T-cell (primary cell): ENCODE measurements around the gene MROH2B. TPM values are rescaled to one million over a fixed set of nuclear protein-coding genes. Genes with fewer than 3 reads are reported as not detected.

Experiments used
- ATAC-seq, 4 experiments: fragments of 200-7000 bp in 3 of 4; fragments of 150-1000 bp in 1 of 4; cut with Tn5 transposase; replicated peaks in 1 of 4; 1 replicate in 3 of 4; 2 replicates in 1 of 4; pipeline ENCODE4 v1.10.0; 2021; ENCODE audit warnings: moderate library complexity in 3 of 4, mild to moderate bottlenecking in 2 of 4, moderate number of reproducible peaks in 1 of 4
- CTCF ChIA-PET, 2 donors: fragments of 300-600 bp; sonication (Branson Sonifier 250); formaldehyde crosslinking; loops; one replicate each; lab custom pipeline; 2022; ENCODE audit warnings: antibody characterized with exemption in 2 of 2; lab: Charles Lee
- POLR2A ChIA-PET, 2 donors: fragments of 300-600 bp; sonication (Branson Sonifier 250); formaldehyde crosslinking; loops; one replicate each; lab custom pipeline; 2022; ENCODE audit warnings: antibody characterized with exemption in 2 of 2; lab: Charles Lee
- DNase-seq, 35 experiments: peaks; one replicate each; pipeline versions ENCODE4 v3.0.0 to v3.0.0-alpha.2; 2013 to 2023
- H3K27ac ChIP-seq: one replicate; pipeline ENCODE4 v1.5.1; 2013; ENCODE audit warnings: low read length
- H3K27me3 ChIP-seq, 2 experiments: replicated peaks in 1 of 2; 1 replicate in 1 of 2; 2 replicates in 1 of 2; pipeline versions ENCODE4 v1.6.1 to v1.7.0; 2013; ENCODE audit warnings: low read length in 1 of 2, mixed read lengths in 1 of 2; ENCODE audit not compliant: control insufficient read depth in 2 of 2, insufficient read depth in 2 of 2; ENCODE audit errors: extremely low read depth in 1 of 2
- H3K36me3 ChIP-seq, 2 donors: 1 replicate in 1 of 2; 2 replicates in 1 of 2; pipeline versions ENCODE4 v1.6.1 to v1.7.0; 2013; ENCODE audit warnings: low read length in 1 of 2; ENCODE audit not compliant: control insufficient read depth in 2 of 2, insufficient read depth in 1 of 2; ENCODE audit errors: extremely low read depth in 1 of 2
- H3K4me1 ChIP-seq, 2 experiments: 1 replicate in 1 of 2; 2 replicates in 1 of 2; pipeline versions ENCODE4 v1.6.1 to v1.7.0; 2013; ENCODE audit warnings: low read length in 2 of 2, mixed read lengths in 1 of 2; ENCODE audit not compliant: insufficient read depth in 2 of 2, control insufficient read depth in 1 of 2; ENCODE audit errors: extremely low read depth in 1 of 2
- H3K4me3 ChIP-seq, 2 donors: 1 replicate in 1 of 2; 2 replicates in 1 of 2; pipeline versions ENCODE4 v1.5.1 to v1.7.0; 2013; ENCODE audit warnings: mild to moderate bottlenecking in 2 of 2, low read length in 1 of 2, moderate library complexity in 1 of 2; ENCODE audit not compliant: control insufficient read depth in 1 of 2; ENCODE audit errors: extremely low read depth in 1 of 2
- H3K9me3 ChIP-seq: 2 replicates; pipeline ENCODE4 v1.7.0; 2013
- H3K27ac Mint-ChIP-seq, 2 donors: one replicate each; pipeline ENCODE4 v1.8.0; 2020 to 2021; ENCODE audit warnings: mild to moderate bottlenecking in 2 of 2, mixed read lengths in 2 of 2
- H3K27me3 Mint-ChIP-seq, 2 donors: one replicate each; pipeline ENCODE4 v1.8.0; 2021 to 2022; ENCODE audit warnings: mixed read lengths in 2 of 2
- H3K36me3 Mint-ChIP-seq: one replicate; pipeline ENCODE4 v1.8.0; 2021; ENCODE audit warnings: mixed read lengths
- H3K4me1 Mint-ChIP-seq, 3 donors: one replicate each; pipeline ENCODE4 v1.8.0; 2020 to 2022; ENCODE audit warnings: mixed read lengths in 3 of 3, mild to moderate bottlenecking in 1 of 3
- H3K4me3 Mint-ChIP-seq, 3 donors: one replicate each; pipeline ENCODE4 v1.8.0; 2020 to 2022; ENCODE audit warnings: mild to moderate bottlenecking in 3 of 3, mixed read lengths in 3 of 3, moderate library complexity in 3 of 3
- H3K9me3 Mint-ChIP-seq, 3 donors: one replicate each; pipeline ENCODE4 v1.8.0; 2020 to 2022; ENCODE audit warnings: mixed read lengths in 3 of 3
- WGBS: methylation state at CpG from one replicate; pipeline ENCODE4 v1.1.5; 2013; ENCODE audit warnings: missing lambda C conversion rate; ENCODE audit not compliant: insufficient coverage; 5-methylcytosine and 5-hydroxymethylcytosine counted together
- total RNA-seq, 35 experiments: library from RNA in 6 of 35; stranded (reverse) in 6 of 35; fragments of 120-200 nt in 1 of 35; gene quantifications; one replicate each; pipeline versions ENCODE4 v1.2.1 to v1.2.4 and lab custom pipeline; 2013 to 2026

The MROH2B gene
- total RNA-seq, 5 donors from 2014 or later (not counting 1 experiment from before 2014, with no cell fraction given) = not detected

DNA sequence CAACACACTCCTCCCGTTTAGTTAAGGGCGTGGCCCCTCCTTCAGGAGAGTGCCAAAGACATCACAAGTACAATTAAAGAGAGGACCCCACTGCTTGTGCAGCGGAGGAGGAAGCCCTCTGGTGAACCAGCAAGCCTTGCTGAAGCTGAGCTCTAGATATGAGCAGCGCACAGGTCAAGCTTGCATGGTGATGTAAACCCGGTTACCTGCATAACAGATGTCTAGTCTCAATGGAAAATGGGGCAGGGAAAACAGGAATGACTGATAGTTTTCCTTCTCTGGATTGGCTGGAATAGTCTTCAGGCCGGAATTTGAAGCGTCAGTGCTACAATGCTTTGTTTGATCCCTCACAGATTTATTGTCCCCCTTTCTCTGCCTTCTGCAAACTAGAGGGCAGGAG is 66.2 kb downstream of the MROH2B start:
- ChIA-PET CTCF (no interaction called here), POLR2A (no interaction called here)
- Mint-ChIP-seq H3K27me3 (peaks cover 3 to 5% of the 10 kb centered on the region in 2 donors), H3K36me3 (no peaks in the 10 kb centered on the region), H3K9me3 (peaks cover 0 to 2% (median 0%) of the 10 kb centered on the region in 3 donors), H3K4me1 (no peaks in the 10 kb centered on the region), H3K27ac (no peak overlapping the region), H3K4me3 (no peak overlapping the region)
- no peaks in the 10 kb centered on the region for H3K9me3 ChIP-seq
- ATAC-seq (no peak), DNase-seq (no peak)
- H3K36me3 ChIP-seq = no peaks in the 10 kb centered on the region
- no peak overlapping the region for H3K4me3 ChIP-seq
- WGBS = 77% methylated on average over 5 of the region's 7 CpGs
- H3K4me1 ChIP-seq = no peaks in the 10 kb centered on the region
- no peak overlapping the region for H3K27ac ChIP-seq
- H3K27me3 ChIP-seq = peaks cover 0 to 5% of the 10 kb centered on the region in 2 experiments

DNA sequence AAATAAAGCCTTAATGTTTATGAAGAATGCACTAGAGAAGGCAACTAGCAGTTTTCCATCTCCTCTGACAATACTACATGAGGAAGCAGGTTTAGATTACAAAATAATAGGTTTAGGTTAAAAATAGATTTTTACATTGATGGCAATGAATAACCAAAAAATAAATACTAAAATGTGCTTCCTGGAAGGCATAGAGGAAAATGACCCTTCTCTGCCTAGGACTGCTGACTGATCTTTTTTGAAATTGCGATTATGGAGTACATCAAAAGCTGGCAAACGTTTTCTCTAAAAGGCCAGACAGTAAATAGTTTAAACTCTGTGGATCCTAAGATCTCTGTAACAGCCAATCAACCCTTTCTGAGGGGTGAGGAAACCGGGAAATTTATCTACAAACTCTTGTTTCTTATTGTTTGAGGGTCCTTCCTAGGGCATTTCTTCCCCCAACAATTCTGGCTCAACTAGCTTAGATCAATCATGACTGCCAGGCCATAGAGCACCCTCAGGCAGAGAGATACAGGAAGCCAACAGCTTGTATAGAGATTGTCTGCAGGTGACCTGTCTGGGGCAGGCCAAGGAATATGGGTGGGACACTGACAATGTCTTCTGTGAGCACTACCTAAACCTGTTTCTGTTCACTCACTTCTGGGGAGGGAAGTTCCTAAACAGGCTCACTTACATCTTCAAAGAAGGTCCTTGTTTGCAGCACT is 67.3 kb downstream of the MROH2B start:
- Histone ChIP-seq H3K4me1 (no peaks in the 10 kb centered on the region), H3K27ac (no peak overlapping the region), H3K36me3 (no peaks in the 10 kb centered on the region), H3K27me3 (peaks cover 0 to 5% of the 10 kb centered on the region in 2 experiments), H3K9me3 (no peaks in the 10 kb centered on the region), H3K4me3 (no peak overlapping the region)
- no peaks in the 10 kb centered on the region for H3K36me3 Mint-ChIP-seq
- no CpG with 5 or more reads among the region's 3 CpGs for WGBS
- peaks cover 6% of the 10 kb centered on the region in 2 donors for H3K27me3 Mint-ChIP-seq
- CTCF ChIA-PET = no interaction called here
- peaks cover 0 to 2% (median 0%) of the 10 kb centered on the region in 3 donors for H3K9me3 Mint-ChIP-seq
- POLR2A ChIA-PET = no interaction called here
- H3K27ac Mint-ChIP-seq = no peak overlapping the region
- H3K4me1 Mint-ChIP-seq = no peaks in the 10 kb centered on the region
- no peak overlapping the region for H3K4me3 Mint-ChIP-seq
- DNase-seq (no peak), ATAC-seq (no peak)

DNA sequence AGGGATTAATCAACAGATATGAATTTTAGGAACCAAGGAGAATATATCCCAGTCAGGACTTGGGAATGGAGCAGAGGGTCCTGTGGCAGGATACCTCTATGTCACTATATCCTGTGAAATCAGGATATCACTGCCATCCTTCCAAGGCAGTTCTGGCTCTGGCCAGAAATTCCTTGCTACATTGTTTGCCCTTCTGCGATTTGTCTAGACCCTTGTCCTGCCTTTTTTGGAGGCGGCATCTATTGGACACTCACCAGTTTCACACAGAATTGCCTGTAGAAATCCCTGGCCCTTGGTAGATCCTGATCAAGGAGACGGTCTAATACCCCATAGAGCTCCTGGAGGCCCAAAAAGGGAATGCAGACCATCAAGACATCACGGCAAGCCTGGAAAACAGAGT is 71.2 kb downstream of the MROH2B start:
- H3K9me3 ChIP-seq = no peaks in the 10 kb centered on the region
- 93% methylated on average over 4 of the region's 4 CpGs for WGBS
- no peaks in the 10 kb centered on the region for H3K36me3 Mint-ChIP-seq
- DNase-seq = no peak
- no peak overlapping the region for H3K4me3 Mint-ChIP-seq
- H3K27ac Mint-ChIP-seq = no peak overlapping the region
- peaks cover 0 to 3% of the 10 kb centered on the region in 2 experiments for H3K27me3 ChIP-seq
- POLR2A ChIA-PET = no interaction called here
- H3K9me3 Mint-ChIP-seq = no peaks in the 10 kb centered on the region
- H3K4me1 ChIP-seq = no peaks in the 10 kb centered on the region
- peaks cover 3 to 4% of the 10 kb centered on the region in 2 donors for H3K27me3 Mint-ChIP-seq
- no peaks in the 10 kb centered on the region for H3K36me3 ChIP-seq
- H3K4me3 ChIP-seq = no peak overlapping the region
- no peak for ATAC-seq
- H3K4me1 Mint-ChIP-seq = no peaks in the 10 kb centered on the region
- no peak overlapping the region for H3K27ac ChIP-seq
- CTCF ChIA-PET = no interaction called here

DNA sequence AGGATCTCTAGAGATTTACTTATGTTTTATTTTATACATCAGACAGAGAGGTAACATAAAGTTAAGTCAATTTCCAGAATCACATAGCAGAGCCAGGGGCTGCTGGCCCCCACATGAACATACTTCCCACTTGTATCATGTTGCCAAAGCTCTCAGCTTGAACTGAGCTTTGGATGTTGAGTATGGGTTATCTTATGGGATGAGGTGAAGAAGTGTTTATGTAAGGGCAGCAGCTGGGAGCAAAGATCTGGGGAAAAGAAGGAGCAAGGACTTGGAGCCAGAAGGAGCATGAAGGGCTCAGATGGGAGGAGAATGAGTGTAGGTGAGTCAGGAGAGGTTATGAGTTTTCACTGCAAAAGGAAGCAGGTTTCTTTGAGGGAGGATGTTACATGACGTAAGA is 72.0 kb downstream of the MROH2B start:
- Mint-ChIP-seq H3K4me3 (no peak overlapping the region), H3K4me1 (no peaks in the 10 kb centered on the region), H3K27me3 (peaks cover 1 to 4% of the 10 kb centered on the region in 2 donors), H3K9me3 (no peaks in the 10 kb centered on the region), H3K27ac (no peak overlapping the region), H3K36me3 (no peaks in the 10 kb centered on the region)
- ATAC-seq = no peak
- no peak overlapping the region for H3K27ac ChIP-seq
- H3K4me1 ChIP-seq = no peaks in the 10 kb centered on the region
- H3K36me3 ChIP-seq = no peaks in the 10 kb centered on the region
- no peaks in the 10 kb centered on the region for H3K27me3 ChIP-seq
- ChIA-PET POLR2A (no interaction called here), CTCF (no interaction called here)
- H3K4me3 ChIP-seq = no peak overlapping the region
- DNase-seq = no peak
- no peaks in the 10 kb centered on the region for H3K9me3 ChIP-seq
- WGBS = no CpG with 5 or more reads among the region's 1 CpG

DNA sequence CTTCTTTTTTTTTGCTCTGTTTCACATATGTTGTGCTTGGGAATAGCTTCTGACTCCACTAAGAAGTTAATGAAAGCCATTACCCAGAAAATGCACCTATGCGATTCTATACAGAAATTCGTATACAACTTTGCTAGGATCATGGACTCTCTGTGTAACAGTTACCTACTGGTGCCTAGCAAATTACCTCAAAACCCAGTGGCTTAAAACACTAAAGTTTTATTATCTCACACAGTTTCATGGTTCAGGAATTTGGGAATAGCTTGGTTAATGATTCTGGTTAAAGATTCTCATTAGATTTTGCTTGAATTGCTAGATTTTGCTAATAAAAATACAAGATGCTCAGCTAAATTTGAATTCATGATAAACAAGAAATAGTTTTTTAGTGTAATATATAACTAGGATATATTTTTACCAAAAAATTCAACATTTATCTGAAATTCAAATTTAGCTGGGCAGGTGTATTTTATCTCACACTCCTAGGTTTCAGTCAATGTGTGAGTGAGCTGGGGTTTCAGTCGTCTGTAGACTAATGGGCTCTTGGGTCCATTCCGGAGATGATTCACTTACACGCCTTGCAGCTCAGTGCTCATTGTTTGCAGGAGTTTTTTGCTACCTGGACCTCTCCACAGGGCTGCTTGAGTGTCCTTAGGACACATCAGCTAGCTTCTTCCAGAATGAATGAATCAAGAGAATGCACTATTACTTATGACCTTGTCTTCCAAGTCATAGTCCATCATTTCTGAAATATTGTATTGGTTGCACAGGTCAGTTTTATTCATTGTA is 75.1 kb downstream of the MROH2B start:
- ChIA-PET POLR2A (interaction anchor here in 1 of 2 donors (0.6 kb wide), 1 partner anchor 59 kb away, joined by 3 read pairs; no protein-coding TSS in a partner anchor), CTCF (no interaction called here)
- Histone ChIP-seq H3K9me3 (no peaks in the 10 kb centered on the region), H3K27me3 (no peaks in the 10 kb centered on the region), H3K27ac (no peak overlapping the region), H3K4me1 (no peaks in the 10 kb centered on the region), H3K4me3 (no peak overlapping the region), H3K36me3 (no peaks in the 10 kb centered on the region)
- Mint-ChIP-seq H3K27ac (no peak overlapping the region), H3K27me3 (peaks cover 1 to 10% of the 10 kb centered on the region in 2 donors), H3K4me1 (no peaks in the 10 kb centered on the region), H3K36me3 (no peaks in the 10 kb centered on the region), H3K9me3 (no peaks in the 10 kb centered on the region), H3K4me3 (no peak overlapping the region)
- DNase-seq (no peak), ATAC-seq (no peak)
- 84% methylated on average over 3 of the region's 5 CpGs for WGBS

DNA sequence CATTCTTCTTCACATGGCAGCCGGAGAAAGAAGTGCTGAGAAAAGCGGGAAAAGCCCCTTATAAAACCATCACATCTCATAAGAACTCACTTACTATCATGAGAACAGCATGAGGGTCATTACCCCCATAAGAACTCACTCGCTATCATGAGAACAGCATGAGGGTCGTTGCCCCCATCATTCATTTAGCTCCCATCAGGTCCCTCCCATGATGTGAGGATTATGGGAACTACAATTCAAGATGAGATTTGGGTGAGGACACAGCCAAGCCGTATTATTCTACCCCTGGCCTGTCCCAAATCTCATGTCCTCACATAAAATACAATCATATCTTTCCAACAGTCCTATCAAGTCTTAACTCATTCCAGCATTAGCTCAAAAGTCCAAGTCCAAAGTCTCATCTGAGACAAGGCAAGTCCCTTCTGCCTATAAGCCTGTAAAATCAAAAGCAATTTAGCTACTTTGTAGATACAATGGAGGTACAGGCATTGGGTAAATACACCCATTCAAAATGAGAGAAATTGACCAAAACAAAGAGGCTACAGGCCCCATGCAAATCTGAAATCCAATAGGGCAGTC is 79.1 kb downstream of the MROH2B start:
- POLR2A ChIA-PET = no interaction called here
- H3K36me3 ChIP-seq = no peaks in the 10 kb centered on the region
- H3K27me3 ChIP-seq = no peaks in the 10 kb centered on the region
- ATAC-seq = no peak
- CTCF ChIA-PET = interaction anchor here in 1 of 2 donors (0.6 kb wide), 1 partner anchor 201 kb away, joined by 4 read pairs; no protein-coding TSS in a partner anchor
- WGBS = 17% methylated on average over 1 of the region's 5 CpGs
- Mint-ChIP-seq H3K4me3 (no peak overlapping the region), H3K27ac (no peak overlapping the region), H3K4me1 (no peaks in the 10 kb centered on the region), H3K27me3 (peaks cover 3 to 10% of the 10 kb centered on the region in 2 donors), H3K9me3 (peaks cover under 1 to 7% (median 4%) of the 10 kb centered on the region in 3 donors), H3K36me3 (no peaks in the 10 kb centered on the region)
- no peaks in the 10 kb centered on the region for H3K4me1 ChIP-seq
- DNase-seq = no peak
- no peak overlapping the region for H3K4me3 ChIP-seq
- H3K27ac ChIP-seq = no peak overlapping the region
- no peaks in the 10 kb centered on the region for H3K9me3 ChIP-seq
